Measurements from ENCODE around the gene LSG1.

- TF ChIP-seq EMX1 (CRISPR knock-in tag; IDR thresholded peaks at IDR 0.05) (no peak), MAX (CRISPR knock-in tag; IDR thresholded peaks at IDR 0.05) (no peak), TP53 (CRISPR knock-in tag; IDR thresholded peaks at IDR 0.05) (no peak), CTCF (IDR thresholded peaks at IDR 0.05) (no peak), PREB (CRISPR knock-in tag; IDR thresholded peaks at IDR 0.05; ENCODE audit: borderline replicate concordance) (no peak), STAT6 (CRISPR knock-in tag; conservative IDR thresholded peaks at IDR 0.05; ENCODE audit: low read depth) (no peak), TEAD4 (CRISPR knock-in tag; IDR thresholded peaks at IDR 0.05) (no peak), ZNF671 (CRISPR knock-in tag; IDR thresholded peaks at IDR 0.05) (no peak)
These were observed 51.8 kb downstream of the LSG1 start for GRCh38 chr3:194620196-194620595.
